ENCODE data around the gene CORO7.

Gene CORO7

GRCh38 chr16:4381935-4382794 is 34.2 kb downstream of the CORO7 start:
- DNase-seq = no peak

- no peak for DNase-seq
Observed at GRCh38 chr16:4381072-4381934, 35.1 kb downstream of the CORO7 start.

GRCh38 chr16:4380119-4381063 is 36.0 kb downstream of the CORO7 start:
- peak; percentile 41 for DNase-seq

GRCh38 chr16:4378999-4379690 is 37.3 kb downstream of the CORO7 start:
- no peak for DNase-seq

GRCh38 chr16:4378161-4378666 is 38.2 kb downstream of the CORO7 start:
- no peak for DNase-seq

- DNase-seq = no peak
Observed at GRCh38 chr16:4377573-4378154, 38.7 kb downstream of the CORO7 start.

GRCh38 chr16:4376893-4377572 is 39.4 kb downstream of the CORO7 start:
- peak; percentile 11 for DNase-seq

GRCh38 chr16:4376126-4376892 is 40.1 kb downstream of the CORO7 start:
- peak; percentile 18 for DNase-seq

GRCh38 chr16:4375717-4376116 is 40.7 kb downstream of the CORO7 start:
- peak; percentile 9 for DNase-seq

- DNase-seq = peak; percentile 87
Observed at GRCh38 chr16:4373909-4374742, 42.3 kb downstream of the CORO7 start.

- DNase-seq = no peak
Observed at GRCh38 chr16:4373356-4373908, 43.0 kb downstream of the CORO7 start.

- peak; percentile 33 for DNase-seq
Observed at GRCh38 chr16:4372578-4373355, 43.6 kb downstream of the CORO7 start.

- peak; percentile 42 for DNase-seq
Observed at GRCh38 chr16:4372001-4372577, 44.3 kb downstream of the CORO7 start.

GRCh38 chr16:4371357-4372000 is 44.9 kb downstream of the CORO7 start, which contains the start of gene VASN:
Gene VASN, plus strand, starts transcription at chr16:4371848. Its CDS starts 9,030 bp downstream, at chr16:4380878.
- DNase-seq = peak; percentile 90

GRCh38 chr16:4370570-4371356 is 45.6 kb downstream of the CORO7 start:
- peak; percentile 15 for DNase-seq

- no peak for DNase-seq
Observed at GRCh38 chr16:4370151-4370550, 46.2 kb downstream of the CORO7 start.

Measured in eye (tissue), 1 donor.